NCI-H187 (cell line): ENCODE data around the gene CAMTA1.
A peak's percentile ranks its signal among the peaks of the same experiment; 100 is the strongest.

Experiments
- DNase-seq, 2 experiments: peaks; one replicate each; lab custom pipeline; 2025; lab: John Stamatoyannopoulos, UW

CAMTA1 gene

DNA sequence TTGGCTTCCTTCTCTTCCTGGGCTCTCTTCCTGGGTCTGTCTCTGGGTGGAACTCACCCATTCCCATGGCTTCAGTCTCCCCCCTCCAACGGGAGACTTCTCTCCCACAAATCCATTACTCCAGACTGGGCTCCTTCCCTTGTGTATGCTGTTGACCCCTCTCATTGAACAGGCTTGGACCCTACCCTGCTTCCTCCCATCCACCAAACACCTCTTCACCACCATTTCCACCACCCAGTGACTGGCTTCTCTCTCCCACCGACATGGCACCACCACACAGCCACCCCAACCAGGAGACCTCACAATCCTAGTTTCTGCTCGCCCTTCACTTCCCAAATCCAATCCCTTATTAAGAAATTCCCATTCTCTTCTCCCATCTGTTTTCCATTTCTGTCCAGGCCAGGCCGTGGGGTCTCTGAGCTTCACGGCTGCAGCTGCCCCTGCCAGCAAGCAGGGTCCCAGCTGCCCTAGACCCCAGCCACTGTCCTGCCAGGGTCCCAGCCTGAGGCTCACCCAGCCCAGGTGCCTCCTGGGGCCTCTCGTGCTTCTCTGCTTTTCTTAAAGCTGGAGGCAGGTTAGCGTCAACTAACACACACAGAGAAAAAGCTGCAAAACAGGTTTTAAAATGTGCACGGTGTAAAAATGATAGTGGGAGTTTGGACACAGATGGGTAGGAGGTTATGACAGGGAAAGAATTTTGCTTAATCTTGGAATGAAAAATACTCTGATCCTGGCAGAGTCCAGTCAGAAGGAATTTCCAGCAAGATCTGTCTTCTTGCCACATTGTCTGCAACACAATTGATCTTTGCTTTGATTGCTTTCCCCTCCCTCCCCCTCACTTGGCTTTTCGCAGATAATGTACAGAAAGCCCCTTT, 602.0 kb downstream of the CAMTA1 start:
- no peak for DNase-seq

DNA sequence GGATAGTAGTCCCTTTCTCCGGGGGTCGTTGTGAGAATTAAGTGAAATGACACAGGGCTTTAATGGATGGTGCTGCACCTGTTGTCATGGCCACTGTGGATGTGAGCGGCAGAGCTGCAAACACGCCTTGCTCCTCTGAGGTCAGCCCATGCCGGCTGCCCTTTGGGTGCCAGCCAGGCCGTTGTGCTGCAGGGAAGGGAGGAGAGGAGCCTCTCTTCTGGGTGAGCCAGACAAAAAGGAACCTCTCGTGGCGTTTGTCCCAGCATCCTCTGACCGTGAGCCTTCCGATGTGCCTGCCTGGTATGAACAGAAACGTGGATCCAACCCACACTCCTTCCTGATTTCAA, 602.9 kb downstream of the CAMTA1 start:
- DNase-seq: no peak

DNA sequence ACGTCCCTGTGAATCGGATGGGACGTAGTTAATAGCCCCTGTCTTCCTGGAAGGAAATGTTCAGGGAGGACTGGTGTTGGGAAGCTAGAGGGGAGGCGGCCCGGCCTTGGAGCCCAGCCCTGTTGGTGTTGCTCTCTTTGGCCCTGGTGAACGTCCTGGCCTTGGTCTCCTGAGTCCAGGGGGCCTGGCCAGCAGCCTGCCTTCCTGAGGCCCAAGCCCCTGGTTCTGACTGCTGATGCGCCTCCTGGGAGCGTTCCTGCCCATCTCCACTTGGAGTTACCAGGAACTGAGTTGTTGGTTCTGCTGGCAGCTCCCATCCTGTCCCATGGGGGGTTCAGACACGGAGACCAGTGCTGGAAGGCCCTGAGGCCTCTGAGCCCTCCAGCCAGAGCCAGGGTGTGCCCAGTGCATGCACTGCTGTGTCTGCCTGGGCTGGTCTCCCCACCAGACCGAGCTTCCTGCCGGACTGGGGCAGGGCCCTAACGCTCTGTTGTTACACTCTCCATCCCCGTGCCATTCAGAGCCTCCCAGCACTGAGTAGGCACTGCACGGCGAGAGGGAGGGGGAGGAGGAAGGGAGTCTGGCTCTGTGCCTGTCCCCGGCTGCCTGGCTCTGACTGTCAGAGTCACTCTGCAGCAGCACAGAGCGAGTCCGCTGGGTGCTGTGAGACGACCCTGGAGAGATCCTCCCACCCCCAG, 603.4 kb downstream of the CAMTA1 start:
- no peak for DNase-seq

DNA sequence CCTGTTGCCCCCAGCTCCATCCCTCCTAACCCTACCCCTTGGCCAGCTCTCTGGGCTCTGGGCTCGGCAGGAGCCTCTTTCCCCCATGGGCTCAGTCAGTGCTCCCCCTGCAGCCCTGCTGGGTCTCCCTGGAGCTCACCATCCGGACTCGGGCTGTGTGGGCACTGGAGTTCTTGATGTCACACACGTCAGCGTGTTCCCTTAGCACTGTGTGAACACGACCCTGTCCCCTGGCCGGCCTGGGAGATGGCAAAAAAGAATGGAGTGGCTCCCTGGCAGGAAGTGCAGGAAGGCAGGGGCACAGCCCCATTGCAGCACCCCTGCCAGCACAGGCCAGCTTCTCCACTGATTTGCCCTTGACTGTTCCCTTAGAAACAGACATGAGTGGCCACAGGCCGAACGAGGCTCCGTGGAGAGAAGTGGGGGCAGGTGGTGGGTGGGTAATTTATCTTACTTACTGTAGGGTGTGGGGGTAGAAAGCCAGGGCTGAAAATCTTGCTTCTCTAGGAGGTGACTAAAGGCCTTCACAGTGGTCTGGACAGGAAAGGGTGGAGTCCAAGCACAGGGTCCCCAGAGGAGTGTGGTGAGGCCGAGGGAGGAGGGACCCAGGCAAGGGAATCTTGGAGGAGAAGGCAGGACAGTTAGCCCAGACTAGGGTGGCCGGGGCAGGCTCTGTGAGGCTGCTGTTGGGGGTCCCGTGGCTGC, 604.1 kb downstream of the CAMTA1 start:
- DNase-seq: peak in 1 of 2 experiments; percentile 22

DNA sequence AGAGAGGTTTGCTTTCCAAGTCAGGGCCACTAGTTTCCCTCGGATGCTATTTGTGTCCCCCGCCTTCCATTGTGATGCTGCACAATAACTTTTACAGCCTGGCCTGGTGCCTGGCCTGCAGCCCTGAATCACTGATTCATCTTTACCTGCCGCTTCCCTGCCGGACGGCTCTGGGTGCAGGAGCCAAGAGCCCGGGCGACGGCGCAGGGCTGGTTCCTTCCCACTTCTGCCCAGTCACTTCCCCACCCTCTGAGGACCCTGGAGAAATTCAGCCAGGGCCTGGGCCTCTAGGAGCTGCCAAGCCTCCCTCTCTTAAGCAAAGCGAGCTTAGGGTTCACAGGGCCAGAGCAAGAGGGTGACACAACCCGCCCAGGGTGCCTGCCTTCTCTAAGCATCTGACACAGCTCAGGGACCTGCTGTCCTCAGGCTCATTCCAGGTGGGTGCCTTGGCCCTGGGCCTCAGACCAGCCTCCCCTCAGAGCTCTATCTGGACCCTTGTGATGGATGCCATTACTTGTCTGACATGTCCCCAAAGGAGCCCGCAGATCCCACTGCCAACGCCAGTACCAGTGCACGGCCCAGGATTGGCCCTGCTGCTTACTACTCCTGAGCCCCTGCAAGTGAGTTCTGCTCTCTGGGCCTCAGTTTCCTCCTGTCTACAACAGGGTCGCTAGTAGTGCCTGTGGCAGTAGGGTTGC, 604.8 kb downstream of the CAMTA1 start:
- no peak for DNase-seq

GRCh38 chr1:7390604-7391000, 605.3 kb downstream of the CAMTA1 start:
- no peak for DNase-seq

DNA sequence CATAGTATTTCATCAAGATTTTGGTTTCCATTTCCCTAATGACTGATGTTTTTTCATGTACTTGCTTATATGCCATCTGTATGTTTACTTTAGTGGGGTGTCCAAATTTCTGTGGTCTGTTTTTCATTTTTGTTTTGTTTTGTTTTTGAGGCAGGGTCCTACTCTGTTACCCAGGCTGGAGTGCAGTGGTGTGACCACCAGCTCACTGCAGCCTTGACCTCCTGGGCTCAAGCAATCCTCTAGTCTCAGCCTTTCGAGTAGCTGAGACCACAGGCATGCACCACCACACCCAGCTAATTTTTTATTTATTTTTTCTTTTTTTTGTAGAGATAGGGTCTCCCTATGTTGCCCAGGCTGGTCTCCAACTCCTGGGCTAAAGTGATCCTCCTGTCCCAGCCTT, 607.9 kb downstream of the CAMTA1 start:
- no peak for DNase-seq

GRCh38 chr1:7395251-7395650, 610.0 kb downstream of the CAMTA1 start:
- DNase-seq: no peak

DNA sequence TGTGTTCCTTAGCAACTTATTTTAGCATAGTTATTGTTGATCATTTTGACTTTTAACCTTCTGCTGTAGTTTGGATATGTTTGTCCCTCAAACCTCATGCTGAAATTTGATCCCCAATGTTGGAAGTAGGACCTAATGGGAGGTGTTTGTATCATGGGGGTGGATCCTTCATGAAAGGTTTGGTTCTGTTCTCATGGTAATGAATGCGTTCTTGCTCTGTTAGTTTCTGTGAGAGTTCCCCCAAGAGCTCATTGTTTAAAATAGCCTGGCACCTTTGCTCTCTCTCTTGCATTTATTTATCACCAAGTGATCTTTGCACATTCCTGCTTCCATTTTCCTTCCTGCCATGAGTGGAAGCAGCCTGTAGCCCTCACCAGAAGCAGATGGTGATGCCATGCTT, 613.7 kb downstream of the CAMTA1 start:
- DNase-seq: no peak

GRCh38 chr1:7399514-7400125, 614.4 kb downstream of the CAMTA1 start:
- no peak for DNase-seq

DNA sequence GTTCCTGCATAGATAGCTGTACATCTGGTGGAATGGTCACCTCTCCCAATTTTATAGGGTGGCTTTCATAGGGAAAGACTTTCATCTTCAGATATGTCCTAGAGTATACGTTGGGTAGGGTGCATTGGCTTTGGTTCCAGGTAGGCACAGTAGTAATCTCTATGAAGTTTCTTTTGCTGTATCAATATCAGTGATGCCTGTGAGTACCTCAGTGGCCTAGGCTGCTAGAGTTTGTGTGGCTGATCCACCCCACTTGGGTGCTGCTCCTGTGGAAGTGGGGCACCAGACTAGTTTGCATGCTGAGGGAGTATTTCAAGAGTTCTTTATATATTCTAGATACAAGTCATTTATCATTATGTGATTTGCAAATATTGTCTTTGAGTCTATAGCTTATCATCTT, 615.3 kb downstream of the CAMTA1 start:
- no peak for DNase-seq

DNA sequence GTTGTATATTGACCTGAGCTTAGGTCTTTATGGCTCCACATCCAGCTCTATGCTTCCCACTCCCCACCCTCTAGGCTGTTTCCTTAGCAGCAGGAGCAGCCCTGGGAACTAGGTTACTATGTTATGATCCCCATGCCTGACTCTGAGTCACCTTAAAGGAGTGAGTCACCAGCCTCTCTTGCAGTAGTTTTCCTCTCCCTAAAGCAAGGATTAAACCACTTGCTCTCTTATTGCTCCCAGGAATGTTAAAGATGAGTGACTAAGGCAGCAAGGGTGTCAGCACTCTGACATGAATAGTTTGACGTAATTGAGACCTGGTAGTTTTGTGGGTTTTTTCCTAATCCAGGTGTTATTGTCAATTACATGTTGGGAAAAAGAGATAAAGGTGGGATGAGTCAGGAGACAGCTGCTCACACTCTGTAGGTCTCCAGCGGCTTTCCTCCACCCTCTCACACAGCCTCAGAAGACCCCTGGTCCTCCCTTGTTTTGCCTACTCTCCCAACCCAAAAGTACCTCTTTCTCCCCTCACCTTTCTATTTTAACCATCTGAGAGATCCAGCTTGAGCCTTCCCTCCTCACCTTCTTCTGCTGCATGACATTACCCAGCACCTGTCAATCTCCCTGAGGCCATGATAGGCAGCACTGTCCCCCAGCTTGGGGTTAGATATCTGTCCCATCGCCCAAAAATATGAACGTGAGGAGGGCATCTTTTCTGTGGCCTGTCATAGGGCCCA, 616.7 kb downstream of the CAMTA1 start:
- no peak for DNase-seq

- no peak for DNase-seq
Measured at GRCh38 chr1:7402548-7402850, 617.2 kb downstream of the CAMTA1 start.

DNA sequence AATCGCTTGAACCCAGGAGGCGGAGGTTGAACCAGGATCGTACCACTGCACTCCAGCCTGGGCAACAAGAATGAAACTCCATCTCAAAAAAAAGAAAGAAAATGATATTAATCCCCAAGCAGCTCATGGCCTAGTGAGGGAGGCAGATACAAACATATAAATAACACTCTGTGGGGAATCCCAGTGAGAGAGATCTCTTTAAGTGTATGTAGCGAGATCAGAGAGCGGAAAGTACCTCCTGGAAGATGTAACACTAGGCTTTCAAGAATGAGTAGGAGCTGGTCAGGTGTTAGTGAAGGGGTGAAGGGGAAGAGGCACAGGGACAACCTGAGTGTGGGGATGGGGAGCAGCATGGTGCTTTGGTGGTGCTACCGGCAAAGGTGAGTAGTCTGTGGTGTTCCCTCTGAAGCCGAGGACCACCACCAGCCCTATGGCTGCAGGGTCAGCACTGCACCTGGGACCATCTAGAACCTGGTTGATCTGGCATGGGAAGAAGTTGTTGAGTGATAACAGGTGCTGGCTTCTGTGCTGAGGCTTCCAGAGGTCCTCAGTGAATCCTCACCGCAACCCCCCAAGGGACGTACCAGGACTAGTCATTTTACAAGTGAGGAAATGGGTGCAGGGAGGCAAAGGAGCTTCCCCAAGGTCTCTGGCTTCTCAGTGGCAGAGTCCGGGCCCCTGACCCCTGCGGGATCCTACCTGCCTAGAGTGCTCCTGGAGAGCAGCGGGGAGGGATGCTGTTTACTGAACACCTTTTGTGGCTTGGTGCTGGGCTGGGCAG, 618.2 kb downstream of the CAMTA1 start:
- no peak for DNase-seq

GRCh38 chr1:7404046-7404742, 618.9 kb downstream of the CAMTA1 start:
- no peak for DNase-seq

DNA sequence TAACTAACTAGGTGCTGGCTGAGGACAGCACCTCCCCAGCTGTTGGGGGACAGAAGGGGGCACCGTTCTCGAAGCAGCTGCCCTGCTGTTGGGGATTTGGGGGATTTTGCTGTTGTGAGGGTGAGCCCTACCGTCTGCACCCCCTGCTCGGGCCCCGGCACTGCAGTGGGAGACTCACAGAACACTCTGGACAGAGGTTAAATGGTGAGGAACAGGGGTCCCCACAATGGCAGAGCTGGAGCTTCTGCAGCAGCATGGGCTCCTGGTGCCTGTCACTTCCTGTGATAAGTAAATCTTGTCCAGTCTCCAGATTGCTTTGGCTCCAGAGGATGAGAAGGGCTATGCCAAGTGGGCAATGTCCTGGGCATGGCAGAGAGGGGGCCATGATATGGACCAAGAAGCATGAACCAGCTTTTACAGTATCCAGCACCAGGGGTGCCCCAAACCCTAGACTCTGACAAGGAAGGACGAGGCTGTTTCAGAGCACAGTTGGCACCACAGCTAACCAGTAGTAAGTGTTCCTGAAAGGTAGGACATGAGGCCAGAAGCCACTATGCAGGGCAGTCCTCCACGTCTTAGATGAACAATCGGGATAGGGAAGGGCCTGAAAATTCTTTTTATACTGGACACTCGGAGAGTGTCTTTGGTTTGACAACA, 620.7 kb downstream of the CAMTA1 start:
- DNase-seq: no peak

DNA sequence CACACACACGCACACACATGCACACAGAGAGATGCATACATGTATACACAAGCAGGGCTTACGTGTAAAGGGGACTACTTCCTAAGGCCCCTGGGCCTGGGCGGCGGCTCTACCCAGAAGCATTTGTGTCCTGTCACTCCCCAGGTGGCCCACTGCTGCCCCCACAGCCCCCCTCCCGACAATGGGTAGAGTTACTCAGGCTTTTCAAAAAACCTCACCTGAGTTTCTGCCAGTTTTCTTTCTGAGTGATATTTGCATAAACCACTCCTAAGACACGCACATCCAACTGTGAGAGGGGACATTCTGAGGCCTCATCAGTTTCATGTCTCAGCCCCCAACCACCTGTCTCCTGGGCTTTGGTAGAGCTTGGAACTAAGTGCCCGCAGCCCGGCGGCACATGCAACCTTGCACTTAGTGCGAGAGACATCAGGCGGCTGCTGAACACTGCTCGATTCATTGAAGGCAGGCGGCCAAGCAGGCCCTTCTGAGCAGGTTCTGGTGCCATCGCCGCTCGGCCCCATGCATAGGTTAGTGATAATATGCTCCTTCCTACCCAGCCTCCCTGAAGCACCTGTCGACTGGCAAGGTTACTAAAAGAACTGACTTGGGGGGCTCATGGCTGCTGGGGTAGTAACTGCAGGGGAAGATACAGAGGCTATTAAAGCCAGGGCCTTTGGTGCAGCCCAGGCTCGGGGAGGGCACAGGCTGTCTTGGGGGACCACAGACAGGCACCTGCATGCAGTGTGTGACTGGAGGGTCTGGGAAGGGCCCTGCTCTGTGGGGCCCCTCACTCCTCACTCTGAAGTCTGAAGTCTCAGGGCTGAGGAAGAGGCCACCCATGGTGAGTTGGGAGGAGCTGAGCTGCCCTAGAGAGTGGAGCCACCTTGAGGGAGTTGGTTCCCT, 621.6 kb downstream of the CAMTA1 start:
- DNase-seq: peak in 1 of 2 experiments; percentile 52

DNA sequence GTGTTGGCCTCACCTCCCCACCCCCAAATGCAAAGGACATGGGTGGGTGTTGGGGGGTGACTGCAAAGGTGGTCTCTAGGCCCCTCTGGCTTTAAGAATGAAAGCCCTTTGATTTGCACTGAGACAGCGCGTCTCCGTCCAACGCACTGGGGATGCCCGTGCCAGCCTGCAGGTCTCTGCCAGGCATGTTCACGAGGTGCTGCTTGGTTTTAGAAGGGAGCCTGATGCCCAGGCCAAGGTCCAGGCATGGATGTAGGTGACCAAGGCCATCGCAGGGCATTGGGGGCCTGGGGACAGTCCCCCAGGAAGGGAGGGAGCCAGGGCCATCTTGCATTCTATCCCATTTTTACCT, 622.3 kb downstream of the CAMTA1 start:
- DNase-seq: no peak
